MM.1S (cell line): ENCODE data around the gene UBE2E3.

Experiments used
- DNase-seq: peaks from one replicate; pipeline ENCODE4 v3.0.0-alpha.2; 2015
- H2AFZ ChIP-seq: fragments of 300-600 bp; sonication (generic); 2 replicates; pipeline ENCODE4 v1.6.0; 2016; ENCODE audit warnings: antibody characterized with exemption, low read length
- H3F3A ChIP-seq: fragments of 300-600 bp; sonication (generic); 2 replicates; pipeline ENCODE4 v1.6.1; 2016; ENCODE audit warnings: mild to moderate bottlenecking, antibody characterized with exemption, low read length, moderate library complexity, mixed read lengths; ENCODE audit not compliant: insufficient read depth
- H3K27ac ChIP-seq: fragments of 300-600 bp; sonication (generic); 2 replicates; pipeline ENCODE4 v1.5.1; 2016; ENCODE audit warnings: mild to moderate bottlenecking, low read length
- H3K27me3 ChIP-seq: fragments of 300-600 bp; sonication (generic); replicated peaks from 2 replicates; pipeline ENCODE4 v1.6.0; 2016; ENCODE audit warnings: low read length; ENCODE audit not compliant: insufficient read depth
- H3K36me3 ChIP-seq: fragments of 300-600 bp; sonication (generic); replicated peaks from 2 replicates; pipeline ENCODE4 v1.6.1; 2016; ENCODE audit warnings: mild to moderate bottlenecking, low read length, mixed read lengths; ENCODE audit not compliant: insufficient read depth
- H3K4me1 ChIP-seq: fragments of 300-600 bp; sonication (generic); 2 replicates; pipeline ENCODE4 v1.6.1; 2016; ENCODE audit warnings: low read length, mixed read lengths
- H3K4me2 ChIP-seq: fragments of 300-600 bp; sonication (generic); 2 replicates; pipeline ENCODE4 v1.6.0; 2016; ENCODE audit warnings: low read depth, low read length
- H3K4me3 ChIP-seq: fragments of 300-600 bp; sonication (generic); 2 replicates; pipeline ENCODE4 v1.5.1; 2016; ENCODE audit warnings: low read length, mixed read lengths
- H3K79me2 ChIP-seq: fragments of 300-600 bp; sonication (generic); 2 replicates; pipeline ENCODE4 v1.6.1; 2016; ENCODE audit warnings: mixed run types, low read length, mixed read lengths
- H3K9ac ChIP-seq: fragments of 300-600 bp; sonication (generic); 2 replicates; pipeline ENCODE4 v1.6.1; 2016; ENCODE audit warnings: low read length, mixed read lengths
- H3K9me2 ChIP-seq: fragments of 300-600 bp; sonication (generic); replicated peaks from 2 replicates; pipeline ENCODE4 v1.6.1; 2016; ENCODE audit warnings: mild to moderate bottlenecking, low read length, mixed read lengths; ENCODE audit not compliant: insufficient read depth
- H3K9me3 ChIP-seq: fragments of 300-600 bp; sonication (generic); replicated peaks from 2 replicates; pipeline ENCODE4 v1.6.1; 2016; ENCODE audit warnings: mild to moderate bottlenecking, low read length, mixed read lengths; ENCODE audit not compliant: insufficient read depth
- H4K20me1 ChIP-seq: fragments of 300-600 bp; sonication (generic); 2 replicates; pipeline ENCODE4 v1.6.1; 2016; ENCODE audit warnings: mild to moderate bottlenecking, low read length, moderate library complexity, mixed read lengths; ENCODE audit not compliant: insufficient read depth
- CTCF ChIP-seq: fragments of 300-600 bp; sonication (generic); IDR thresholded peaks from 2 replicates; pipeline ENCODE4 v1.5.1; 2016; ENCODE audit warnings: antibody characterized with exemption, low read length, mixed read lengths
- EZH2 ChIP-seq: fragments of 300-600 bp; sonication (generic); optimal IDR thresholded peaks from 2 replicates; pipeline ENCODE3; 2017; ENCODE audit warnings: low read depth, mild to moderate bottlenecking, antibody characterized with exemption, low read length, mixed read lengths
- EZH2phosphoT487 ChIP-seq: fragments of 300-600 bp; sonication (generic); IDR thresholded peaks from 2 replicates; pipeline ENCODE4 v1.6.1; 2018; ENCODE audit warnings: antibody characterized with exemption, low read length

UBE2E3 gene

DNA sequence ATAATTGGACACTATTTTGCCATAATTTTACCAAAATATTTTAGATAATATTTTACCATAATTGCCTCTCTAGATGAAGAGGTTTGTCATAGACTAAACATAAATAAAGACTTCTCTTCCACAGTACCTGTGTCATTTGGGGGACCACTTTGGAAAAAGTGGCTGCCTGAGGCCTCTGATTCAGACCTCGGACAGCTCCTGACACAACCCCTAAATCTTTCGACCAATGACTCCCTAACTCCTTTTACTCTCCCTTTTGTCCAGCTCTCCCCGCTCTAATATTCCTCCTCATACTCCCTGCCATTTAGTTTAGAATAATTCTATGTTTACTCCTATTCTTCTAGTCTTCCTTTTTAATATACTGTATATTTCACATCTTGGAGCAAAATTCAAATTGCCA is 36.0 kb upstream of the UBE2E3 start:
- TF ChIP-seq CTCF = no peak
- no peak for TF ChIP-seq EZH2
- no peak for TF ChIP-seq EZH2phosphoT487
- no peaks in the 10 kb centered on the region for H4K20me1 ChIP-seq
- H3K9me3 ChIP-seq = no peaks in the 10 kb centered on the region
- H3K27me3 ChIP-seq = no peaks in the 10 kb centered on the region
- H3K79me2 ChIP-seq = no peaks in the 10 kb centered on the region
- no peak overlapping the region for H3K9ac ChIP-seq
- no peak overlapping the region for H3K4me3 ChIP-seq
- H2AFZ ChIP-seq = no peak overlapping the region
- no peak overlapping the region for H3K4me2 ChIP-seq
- no peaks in the 10 kb centered on the region for H3K36me3 ChIP-seq
- H3K9me2 ChIP-seq = no peaks in the 10 kb centered on the region
- no peaks in the 10 kb centered on the region for H3K4me1 ChIP-seq
- H3F3A ChIP-seq = no peaks in the 10 kb centered on the region
- H3K27ac ChIP-seq = no peak overlapping the region
- no peak for DNase-seq

DNA sequence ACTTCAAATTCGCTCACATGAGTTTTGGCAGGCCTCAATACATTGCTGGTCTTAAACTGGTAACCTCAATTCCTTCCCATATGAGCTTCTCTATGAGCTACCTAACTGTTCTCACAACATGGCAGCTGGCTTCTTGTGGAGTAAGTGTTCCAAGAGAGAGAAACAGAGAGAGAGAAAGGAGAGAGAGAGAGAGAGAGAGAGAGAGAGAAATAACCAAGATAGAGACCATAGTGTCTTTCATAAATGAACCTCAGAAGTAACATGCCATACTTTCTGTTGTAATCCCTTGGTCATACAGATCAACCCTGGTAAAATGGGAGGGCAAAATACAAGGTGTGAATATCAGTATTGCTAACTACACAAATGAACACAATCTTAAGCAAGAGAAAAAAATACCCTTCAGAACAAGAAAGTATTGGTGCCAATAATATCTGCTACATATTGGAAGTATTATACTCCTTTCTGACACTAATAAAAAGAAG is 33.2 kb upstream of the UBE2E3 start:
- Histone ChIP-seq H4K20me1 (no peaks in the 10 kb centered on the region), H3K27ac (no peak overlapping the region), H3K9me3 (no peaks in the 10 kb centered on the region), H3K79me2 (no peaks in the 10 kb centered on the region), H3K4me3 (no peak overlapping the region), H3K4me2 (no peak overlapping the region), H2AFZ (no peak overlapping the region), H3K27me3 (no peaks in the 10 kb centered on the region), H3F3A (no peaks in the 10 kb centered on the region), H3K9me2 (no peaks in the 10 kb centered on the region), H3K36me3 (no peaks in the 10 kb centered on the region), H3K4me1 (no peaks in the 10 kb centered on the region), H3K9ac (no peak overlapping the region)
- DNase-seq = no peak
- no peak for TF ChIP-seq EZH2phosphoT487
- TF ChIP-seq EZH2 = no peak
- TF ChIP-seq CTCF = no peak

GRCh38 chr2:180949896-180950295 is 30.5 kb upstream of the UBE2E3 start:
- DNase-seq = no peak
- TF ChIP-seq EZH2phosphoT487 (no peak), EZH2 (no peak), CTCF (no peak)
- H3K27ac ChIP-seq = no peak overlapping the region
- no peak overlapping the region for H3K9ac ChIP-seq
- no peaks in the 10 kb centered on the region for H3K36me3 ChIP-seq
- no peaks in the 10 kb centered on the region for H3K27me3 ChIP-seq
- H3F3A ChIP-seq = no peaks in the 10 kb centered on the region
- H3K4me2 ChIP-seq = no peak overlapping the region
- H3K9me3 ChIP-seq = no peaks in the 10 kb centered on the region
- H2AFZ ChIP-seq = no peak overlapping the region
- no peaks in the 10 kb centered on the region for H3K9me2 ChIP-seq
- H3K4me1 ChIP-seq = no peaks in the 10 kb centered on the region
- H3K4me3 ChIP-seq = no peak overlapping the region
- H4K20me1 ChIP-seq = no peaks in the 10 kb centered on the region
- no peaks in the 10 kb centered on the region for H3K79me2 ChIP-seq

GRCh38 chr2:180952082-180952481 is 28.3 kb upstream of the UBE2E3 start:
- Histone ChIP-seq H3K4me3 (no peak overlapping the region), H3K79me2 (no peaks in the 10 kb centered on the region), H3K4me2 (no peak overlapping the region), H4K20me1 (no peaks in the 10 kb centered on the region), H3K9me3 (no peaks in the 10 kb centered on the region), H3K9ac (no peak overlapping the region), H3K4me1 (no peaks in the 10 kb centered on the region), H3F3A (no peaks in the 10 kb centered on the region), H3K27me3 (no peaks in the 10 kb centered on the region), H3K27ac (no peak overlapping the region), H3K36me3 (no peaks in the 10 kb centered on the region), H3K9me2 (no peaks in the 10 kb centered on the region), H2AFZ (no peak overlapping the region)
- TF ChIP-seq EZH2 (no peak), CTCF (no peak), EZH2phosphoT487 (no peak)
- DNase-seq = no peak
